CD8-positive, alpha-beta memory T cell (primary cell): ENCODE results near the gene SIN3A. TPM values are rescaled to one million over a fixed set of nuclear protein-coding genes. Genes with fewer than 3 reads are reported as not detected.
A peak's percentile ranks its signal among the peaks of the same experiment; 100 is the strongest.

Source experiments
- CTCF ChIA-PET: fragments of 350-600 bp; sonication (Branson Sonifier 250); formaldehyde crosslinking; loops from one replicate; lab custom pipeline; 2021; ENCODE audit warnings: antibody characterized with exemption; lab: Charles Lee
- POLR2A ChIA-PET: fragments of 350-600 bp; sonication (Branson Sonifier 250); formaldehyde crosslinking; loops from one replicate; lab custom pipeline; 2021; ENCODE audit warnings: antibody characterized with exemption; lab: Charles Lee
- DNase-seq, 5 donors: peaks; one replicate each; pipeline versions ENCODE4 v3.0.0 to v3.0.0-alpha.2; 2020 to 2022; ENCODE audit warnings: mixed read lengths in 1 of 5
- H3K27ac ChIP-seq: one replicate; pipeline ENCODE4 v1.7.0; 2013; ENCODE audit warnings: low read depth, mild to moderate bottlenecking, low read length, moderate library complexity
- H3K27me3 ChIP-seq: 2 replicates; pipeline ENCODE4 v1.7.0; 2013; ENCODE audit warnings: low read length, mild to moderate bottlenecking; ENCODE audit not compliant: insufficient read depth, poor library complexity, severe bottlenecking
- H3K36me3 ChIP-seq: 2 replicates; pipeline ENCODE4 v1.7.0; 2013; ENCODE audit warnings: mild to moderate bottlenecking, low read length, moderate library complexity; ENCODE audit not compliant: insufficient read depth
- H3K4me1 ChIP-seq: 2 replicates; pipeline ENCODE4 v1.7.0; 2013; ENCODE audit warnings: mild to moderate bottlenecking, low read length, moderate library complexity; ENCODE audit not compliant: insufficient read depth
- H3K4me3 ChIP-seq: 2 replicates; pipeline ENCODE4 v1.7.0; 2013; ENCODE audit warnings: mild to moderate bottlenecking, low read length
- H3K9me3 ChIP-seq: 2 replicates; pipeline ENCODE4 v1.7.0; 2013; ENCODE audit warnings: mild to moderate bottlenecking, low read length
- H3K27ac Mint-ChIP-seq, 8 donors: one replicate each; pipeline ENCODE4 v1.8.0; 2020 to 2021; ENCODE audit warnings: mixed read lengths in 8 of 8, mild to moderate bottlenecking in 6 of 8, inconsistent platforms in 3 of 8, moderate library complexity in 3 of 8
- H3K27me3 Mint-ChIP-seq, 2 donors: one replicate each; pipeline ENCODE4 v1.8.0; 2020 to 2021; ENCODE audit warnings: mixed read lengths in 2 of 2, mild to moderate bottlenecking in 1 of 2, moderate library complexity in 1 of 2
- H3K36me3 Mint-ChIP-seq, 3 donors: one replicate each; pipeline ENCODE4 v1.8.0; 2020 to 2021; ENCODE audit warnings: mixed read lengths in 3 of 3, inconsistent platforms in 1 of 3, mild to moderate bottlenecking in 1 of 3
- H3K4me1 Mint-ChIP-seq, 3 donors: one replicate each; pipeline ENCODE4 v1.8.0; 2020 to 2021; ENCODE audit warnings: mixed read lengths in 3 of 3, inconsistent platforms in 1 of 3, mild to moderate bottlenecking in 1 of 3
- H3K4me3 Mint-ChIP-seq, 7 donors: one replicate each; pipeline ENCODE4 v1.8.0; 2020 to 2021; ENCODE audit warnings: mixed read lengths in 7 of 7, mild to moderate bottlenecking in 6 of 7, moderate library complexity in 4 of 7, inconsistent platforms in 2 of 7
- H3K9me3 Mint-ChIP-seq, 5 donors: one replicate each; pipeline ENCODE4 v1.8.0; 2020 to 2022; ENCODE audit warnings: mixed read lengths in 5 of 5, mild to moderate bottlenecking in 3 of 5, moderate library complexity in 2 of 5, inconsistent platforms in 1 of 5
- polyA plus RNA-seq: library from polyadenylated mRNA; unstranded; fragments of 300-500 nt; fragmentation: Illumina TruSeq; gene quantifications from one replicate; pipeline ENCODE4 v1.2.3, GENCODE V29; 2021
- total RNA-seq, 2 experiments: library from RNA; stranded (reverse); gene quantifications; one replicate each; pipeline ENCODE4 v1.2.3, GENCODE V29; 2021

Gene SIN3A
- total and polyA plus RNA-seq, 3 experiments from 2014 or later = 16.0 to 89.0 (median 82.8) TPM

DNA sequence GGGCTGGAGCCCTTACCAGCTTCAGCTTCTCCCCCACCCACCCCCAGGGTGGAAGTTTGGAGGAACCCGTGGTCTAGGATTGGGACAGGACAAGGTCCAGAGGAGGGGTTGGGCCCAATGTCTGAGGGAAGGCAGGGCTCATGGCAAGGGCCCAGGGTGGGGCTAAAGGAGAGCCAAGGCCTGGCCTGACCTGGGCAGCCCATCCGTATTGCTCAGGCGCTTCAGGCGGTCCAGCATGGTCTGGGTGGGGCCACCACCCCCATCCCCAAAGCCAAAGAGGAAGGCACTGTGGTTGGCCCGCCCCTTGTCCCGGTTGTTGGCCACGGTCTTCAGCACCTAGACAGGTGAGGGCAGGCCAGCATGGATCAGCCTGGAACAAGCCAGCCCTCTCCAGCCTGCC lies 90.6 kb downstream of the SIN3A start:
- H3K4me1 Mint-ChIP-seq = peaks cover 0 to 6% (median 0%) of the 10 kb centered on the region in 3 donors
- DNase-seq = no peak
- no peaks in the 10 kb centered on the region for H3K9me3 Mint-ChIP-seq
- POLR2A ChIA-PET = no interaction called here
- no peak overlapping the region for H3K4me3 Mint-ChIP-seq
- Histone ChIP-seq H3K4me3 (no peak overlapping the region), H3K27me3 (no peaks in the 10 kb centered on the region), H3K36me3 (peaks cover 21% of the 10 kb centered on the region), H3K27ac (no peak overlapping the region), H3K4me1 (no peaks in the 10 kb centered on the region), H3K9me3 (no peaks in the 10 kb centered on the region)
- CTCF ChIA-PET = no interaction called here
- H3K27me3 Mint-ChIP-seq = no peaks in the 10 kb centered on the region
- peaks cover 2 to 77% (median 4%) of the 10 kb centered on the region in 3 donors for H3K36me3 Mint-ChIP-seq
- H3K27ac Mint-ChIP-seq = peak overlapping the region in 1 of 8 donors; percentile 72

DNA sequence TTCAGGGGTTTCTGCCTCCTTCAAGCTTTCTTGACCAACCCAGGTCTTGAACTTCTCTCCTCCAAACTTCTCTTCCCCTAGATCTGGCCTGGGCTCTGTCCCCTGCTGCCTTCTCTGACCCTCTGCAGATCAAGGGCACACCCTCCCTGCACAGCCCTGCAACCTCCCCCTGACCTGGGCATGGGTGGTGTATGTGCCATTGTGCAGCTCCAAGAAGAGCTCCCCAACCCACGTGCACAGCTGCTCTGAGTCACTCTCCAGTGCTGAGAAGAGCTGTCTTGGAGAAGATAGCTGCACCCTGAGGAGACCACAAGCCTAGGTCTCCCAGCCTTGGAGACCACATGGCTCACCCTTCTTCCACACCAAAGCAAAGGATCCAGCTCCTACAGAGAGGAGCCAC lies 91.1 kb downstream of the SIN3A start:
- Mint-ChIP-seq H3K9me3 (no peaks in the 10 kb centered on the region), H3K4me3 (no peak overlapping the region), H3K36me3 (peaks cover 0 to 75% (median 4%) of the 10 kb centered on the region in 3 donors), H3K4me1 (peaks cover 0 to 6% (median 0%) of the 10 kb centered on the region in 3 donors), H3K27ac (peak overlapping the region in 6 of 8 donors; percentile 26 to 72 (median 54)), H3K27me3 (no peaks in the 10 kb centered on the region)
- DNase-seq = no peak
- H3K36me3 ChIP-seq = peaks cover 18% of the 10 kb centered on the region
- no peak overlapping the region for H3K4me3 ChIP-seq
- no peak overlapping the region for H3K27ac ChIP-seq
- ChIA-PET CTCF (no interaction called here), POLR2A (no interaction called here)
- H3K27me3 ChIP-seq = no peaks in the 10 kb centered on the region
- H3K4me1 ChIP-seq = no peaks in the 10 kb centered on the region
- no peaks in the 10 kb centered on the region for H3K9me3 ChIP-seq

DNA sequence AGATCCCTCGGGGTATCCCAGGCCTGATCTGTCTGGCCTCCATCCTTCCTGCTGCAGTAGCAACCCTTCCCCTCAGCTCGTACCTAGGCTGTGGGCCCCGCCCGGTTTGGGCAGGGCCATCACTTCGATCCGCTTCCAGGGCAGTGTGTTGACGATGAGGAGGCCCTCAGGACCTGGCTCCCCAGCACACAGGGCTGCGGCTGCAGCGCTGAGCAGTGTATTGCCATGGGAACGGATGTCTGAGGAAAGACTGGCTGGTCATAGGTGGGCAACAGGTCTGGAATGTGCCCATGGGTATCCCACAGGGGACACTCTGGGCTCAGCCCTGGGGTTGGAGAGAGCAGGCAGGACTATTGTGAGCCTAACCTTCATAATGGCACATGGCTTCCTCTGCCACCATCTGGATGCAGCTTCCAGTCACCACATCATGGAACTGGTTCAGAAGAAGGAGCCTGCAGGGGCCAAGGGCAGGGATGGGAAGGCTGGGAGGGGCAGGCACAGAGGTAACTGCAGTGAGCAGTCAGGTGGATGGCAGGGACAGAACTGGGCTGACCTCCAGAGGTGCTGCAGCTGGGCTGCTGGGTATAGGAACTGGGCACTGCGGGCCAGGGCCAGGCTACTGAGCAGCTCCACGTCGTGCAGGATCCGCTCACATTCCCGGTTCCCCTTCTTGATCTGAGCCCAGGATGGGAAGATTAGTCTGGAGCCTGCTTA lies 91.8 kb downstream of the SIN3A start:
- Histone ChIP-seq H3K27ac (no peak overlapping the region), H3K4me3 (no peak overlapping the region), H3K4me1 (no peaks in the 10 kb centered on the region), H3K36me3 (peaks cover 11% of the 10 kb centered on the region), H3K27me3 (no peaks in the 10 kb centered on the region), H3K9me3 (no peaks in the 10 kb centered on the region)
- no peak overlapping the region for H3K4me3 Mint-ChIP-seq
- no peak for DNase-seq
- ChIA-PET POLR2A (no interaction called here), CTCF (no interaction called here)
- peak overlapping the region in 2 of 8 donors; percentile 49 to 64 for H3K27ac Mint-ChIP-seq
- no peaks in the 10 kb centered on the region for H3K27me3 Mint-ChIP-seq
- H3K36me3 Mint-ChIP-seq = peaks cover 0 to 72% (median 0%) of the 10 kb centered on the region in 3 donors
- H3K4me1 Mint-ChIP-seq = peaks cover 0 to 3% (median 0%) of the 10 kb centered on the region in 3 donors
- no peaks in the 10 kb centered on the region for H3K9me3 Mint-ChIP-seq

GRCh38 chr15:75358771-75359536 lies 92.5 kb downstream of the SIN3A start:
- H3K36me3 ChIP-seq = peaks cover 3% of the 10 kb centered on the region
- H3K27ac Mint-ChIP-seq = peak overlapping the region in 1 of 8 donors; percentile 79
- H3K27me3 Mint-ChIP-seq = no peaks in the 10 kb centered on the region
- no peaks in the 10 kb centered on the region for H3K27me3 ChIP-seq
- CTCF ChIA-PET = no interaction called here
- H3K4me3 Mint-ChIP-seq = no peak overlapping the region
- H3K4me1 ChIP-seq = no peaks in the 10 kb centered on the region
- no peaks in the 10 kb centered on the region for H3K9me3 Mint-ChIP-seq
- POLR2A ChIA-PET = no interaction called here
- peaks cover 0 to 67% (median 0%) of the 10 kb centered on the region in 3 donors for H3K36me3 Mint-ChIP-seq
- H3K4me1 Mint-ChIP-seq = peaks cover 0 to 3% (median 0%) of the 10 kb centered on the region in 3 donors
- H3K9me3 ChIP-seq = no peaks in the 10 kb centered on the region
- H3K4me3 ChIP-seq = no peak overlapping the region
- H3K27ac ChIP-seq = no peak overlapping the region
- no peak for DNase-seq

- peaks cover 0 to 3% (median 0%) of the 10 kb centered on the region in 3 donors for H3K4me1 Mint-ChIP-seq
- H3K9me3 Mint-ChIP-seq = no peaks in the 10 kb centered on the region
- Histone ChIP-seq H3K4me1 (no peaks in the 10 kb centered on the region), H3K27ac (no peak overlapping the region), H3K36me3 (no peaks in the 10 kb centered on the region), H3K27me3 (no peaks in the 10 kb centered on the region), H3K9me3 (no peaks in the 10 kb centered on the region), H3K4me3 (no peak overlapping the region)
- no peak for DNase-seq
- H3K4me3 Mint-ChIP-seq = no peak overlapping the region
- ChIA-PET POLR2A (no interaction called here), CTCF (no interaction called here)
- H3K36me3 Mint-ChIP-seq = peaks cover 0 to 62% (median 0%) of the 10 kb centered on the region in 3 donors
- peak overlapping the region in 2 of 8 donors; percentile 17 to 79 for H3K27ac Mint-ChIP-seq
- H3K27me3 Mint-ChIP-seq = no peaks in the 10 kb centered on the region
Measured at GRCh38 chr15:75357976-75358673, 93.4 kb downstream of the SIN3A start.

GRCh38 chr15:75356517-75356916 lies 95.0 kb downstream of the SIN3A start:
- Histone ChIP-seq H3K27ac (no peak overlapping the region), H3K36me3 (no peaks in the 10 kb centered on the region), H3K9me3 (no peaks in the 10 kb centered on the region), H3K4me3 (no peak overlapping the region), H3K27me3 (no peaks in the 10 kb centered on the region), H3K4me1 (no peaks in the 10 kb centered on the region)
- Mint-ChIP-seq H3K27ac (peak overlapping the region in 2 of 8 donors; percentile 36 to 43), H3K36me3 (peaks cover 0 to 53% (median 0%) of the 10 kb centered on the region in 3 donors), H3K4me3 (no peak overlapping the region), H3K4me1 (peaks cover 0 to 3% (median 0%) of the 10 kb centered on the region in 3 donors), H3K9me3 (no peaks in the 10 kb centered on the region), H3K27me3 (no peaks in the 10 kb centered on the region)
- no peak for DNase-seq
- ChIA-PET POLR2A (no interaction called here), CTCF (interaction anchor here (1.4 kb wide), 1 partner anchor 11 kb away, joined by 4 read pairs; no protein-coding TSS in a partner anchor)

- peaks cover under 1 to 6% (median 2%) of the 10 kb centered on the region in 3 donors for H3K4me1 Mint-ChIP-seq
- peaks cover 0 to 48% (median 0%) of the 10 kb centered on the region in 3 donors for H3K36me3 Mint-ChIP-seq
- Histone ChIP-seq H3K9me3 (no peaks in the 10 kb centered on the region), H3K4me1 (peaks cover 3% of the 10 kb centered on the region), H3K4me3 (no peak overlapping the region), H3K27ac (no peak overlapping the region), H3K36me3 (no peaks in the 10 kb centered on the region), H3K27me3 (no peaks in the 10 kb centered on the region)
- DNase-seq = no peak
- no peak overlapping the region for H3K4me3 Mint-ChIP-seq
- H3K27me3 Mint-ChIP-seq = no peaks in the 10 kb centered on the region
- peaks cover 0 to under 1% (median 0%) of the 10 kb centered on the region in 5 donors for H3K9me3 Mint-ChIP-seq
- ChIA-PET CTCF (no interaction called here), POLR2A (no interaction called here)
- H3K27ac Mint-ChIP-seq = peak overlapping the region in 1 of 8 donors; percentile 32
Measured at GRCh38 chr15:75356006-75356405, 95.5 kb downstream of the SIN3A start.
